Adipose tissue (tissue), 3 donors: ENCODE measurements around the gene TAX1BP3. TPM values are rescaled to one million over a fixed set of nuclear protein-coding genes. Genes with fewer than 3 reads are reported as not detected.
"Not testable (repeated sequence)": the region's sequence is repeated elsewhere in the genome, so short reads cannot be mapped to it uniquely, and the experiment has no call there.

ENCODE experiments used
- H3K27ac ChIP-seq: one replicate; pipeline ENCODE4 v1.5.1; 2013; ENCODE audit warnings: low read depth, low read length
- WGBS, 3 donors: extraction: QIAGEN DNeasy Blood & Tissue Kit; methylation state at CpG; one replicate each; pipeline ENCODE4 v1.1.7; 2013; 5-methylcytosine and 5-hydroxymethylcytosine counted together
- polyA plus RNA-seq, 3 donors: library from polyadenylated mRNA; stranded (reverse); fragments of 200-250 nt; gene quantifications; one replicate each; pipeline ENCODE4 v1.2.3, GENCODE V29; 2013
- donor health status: healthy with polysubstance abuse.
- donor health status: Bipolar disorder and iron deficiency.
- donor health status: healthy.

The TAX1BP3 gene
- polyA plus RNA-seq, result 100 to 1,000 TPM in 1 of 3 donors, 10 to 100 TPM in 2; 54.3 to 172 (median 92.1) TPM

GRCh38 chr17:3668279-3669084, at the start of gene TAX1BP3, which contains the start of gene EMC6:
Gene TAX1BP3, minus strand, starts transcription at chr17:3668578. Its CDS starts 52 bp downstream, at chr17:3668526.
Gene EMC6, plus strand, starts transcription at chr17:3668812. Its CDS starts 335 bp downstream, at chr17:3669147.
- H3K27ac ChIP-seq, result peak within 1 kb of the TSS; percentile 75
- WGBS, 3 donors, result 0% methylated on average over 87 to 89 of the region's 89 CpGs

- 93 to 94% (median 94%) methylated on average over 8 of the region's 8 CpGs for WGBS, 3 donors
- no peak overlapping the region for H3K27ac ChIP-seq
Observed at GRCh38 chr17:3715296-3715695, 46.9 kb upstream of the TAX1BP3 start.

- WGBS, 3 donors, result 69 to 84% (median 70%) methylated on average over 13 of the region's 13 CpGs
Observed at GRCh38 chr17:3712811-3713463, 44.6 kb upstream of the TAX1BP3 start.

GRCh38 chr17:3710951-3711383, 42.6 kb upstream of the TAX1BP3 start:
- WGBS, 3 donors, result 53 to 81% (median 57%) methylated on average over 5 of the region's 5 CpGs
- H3K27ac ChIP-seq, result no peak overlapping the region

More at GRCh38 chr17:3712811-3713463, 44.6 kb upstream of the TAX1BP3 start:
- no peak overlapping the region for H3K27ac ChIP-seq

GRCh38 chr17:3708366-3708765, 40.0 kb upstream of the TAX1BP3 start:
- 54 to 65% (median 64%) methylated on average over 3 of the region's 3 CpGs for WGBS, 3 donors
- no peak overlapping the region for H3K27ac ChIP-seq

GRCh38 chr17:3705718-3705984, 37.3 kb upstream of the TAX1BP3 start:
- not testable (repeated sequence) for H3K27ac ChIP-seq
- 89 to 100% (median 100%) methylated on average over 1 of the region's 1 CpG for WGBS, 3 donors

- no peak overlapping the region for H3K27ac ChIP-seq
- WGBS, 3 donors, result 69 to 87% (median 85%) methylated on average over 20 of the region's 20 CpGs
Observed at GRCh38 chr17:3704931-3705717, 36.7 kb upstream of the TAX1BP3 start.

- WGBS, 3 donors, result 87 to 91% (median 87%) methylated on average over 7 of the region's 7 CpGs
- H3K27ac ChIP-seq, result not testable (repeated sequence)
Observed at GRCh38 chr17:3702041-3702539, 33.7 kb upstream of the TAX1BP3 start.

GRCh38 chr17:3699951-3700350, 31.6 kb upstream of the TAX1BP3 start:
- H3K27ac ChIP-seq, result no peak overlapping the region
- 90 to 95% (median 90%) methylated on average over 4 of the region's 4 CpGs for WGBS, 3 donors

- 79 to 86% (median 82%) methylated on average over 4 of the region's 4 CpGs for WGBS, 3 donors
- H3K27ac ChIP-seq, result no peak overlapping the region
Observed at GRCh38 chr17:3698139-3698538, 29.8 kb upstream of the TAX1BP3 start.

GRCh38 chr17:3697103-3697476, 28.7 kb upstream of the TAX1BP3 start:
- no peak overlapping the region for H3K27ac ChIP-seq
- 51 to 53% (median 51%) methylated on average over 12 of the region's 12 CpGs for WGBS, 3 donors

- no peak within 1 kb of the TSS for H3K27ac ChIP-seq
- WGBS, 3 donors, result 0 to 2% (median 1%) methylated on average over 49 to 65 of the region's 65 CpGs
Observed at GRCh38 chr17:3695723-3696411, 27.5 kb upstream of the TAX1BP3 start, which contains the start of gene P2RX5. Gene P2RX5, minus strand, starts transcription at chr17:3696155. Its CDS starts 150 bp downstream, at chr17:3696005.

- 13 to 22% (median 14%) methylated on average over 16 to 17 of the region's 17 CpGs for WGBS, 3 donors
Observed at GRCh38 chr17:3695129-3695722, 26.8 kb upstream of the TAX1BP3 start.

GRCh38 chr17:3693829-3694231, 25.5 kb upstream of the TAX1BP3 start:
- H3K27ac ChIP-seq, result no peak overlapping the region
- 68 to 75% (median 73%) methylated on average over 9 of the region's 9 CpGs for WGBS, 3 donors

More at GRCh38 chr17:3695129-3695722, 26.8 kb upstream of the TAX1BP3 start:
- H3K27ac ChIP-seq, result no peak overlapping the region

GRCh38 chr17:3693141-3693540, 24.8 kb upstream of the TAX1BP3 start:
- no peak overlapping the region for H3K27ac ChIP-seq
- WGBS, 3 donors, result 51 to 65% (median 63%) methylated on average over 4 of the region's 4 CpGs

- WGBS, 3 donors, result 81 to 83% (median 82%) methylated on average over 9 of the region's 9 CpGs
- no peak overlapping the region for H3K27ac ChIP-seq
Observed at GRCh38 chr17:3692346-3692745, 24.0 kb upstream of the TAX1BP3 start.

GRCh38 chr17:3691617-3692067, 23.3 kb upstream of the TAX1BP3 start:
- 80 to 89% (median 81%) methylated on average over 16 of the region's 16 CpGs for WGBS, 3 donors
- H3K27ac ChIP-seq, result no peak overlapping the region
